GM19324 (cell line): Measurements from ENCODE around the gene RIMS1.
"Not testable (repeated sequence)": the region's sequence is repeated elsewhere in the genome, so short reads cannot be mapped to it uniquely, and the experiment has no call there.

Experiments
- ATAC-seq: cut with Tn5 transposase; IDR thresholded peaks from one replicate; pipeline ENCODE4 v1.9.1; 2021; ENCODE audit warnings: mild to moderate bottlenecking, moderate library complexity; ENCODE audit not compliant: unreplicated experiment, low FRiP score

RIMS1 gene

GRCh38 chr6:72316675-72317380 is 430.5 kb downstream of the RIMS1 start:
- ATAC-seq = no peak

DNA sequence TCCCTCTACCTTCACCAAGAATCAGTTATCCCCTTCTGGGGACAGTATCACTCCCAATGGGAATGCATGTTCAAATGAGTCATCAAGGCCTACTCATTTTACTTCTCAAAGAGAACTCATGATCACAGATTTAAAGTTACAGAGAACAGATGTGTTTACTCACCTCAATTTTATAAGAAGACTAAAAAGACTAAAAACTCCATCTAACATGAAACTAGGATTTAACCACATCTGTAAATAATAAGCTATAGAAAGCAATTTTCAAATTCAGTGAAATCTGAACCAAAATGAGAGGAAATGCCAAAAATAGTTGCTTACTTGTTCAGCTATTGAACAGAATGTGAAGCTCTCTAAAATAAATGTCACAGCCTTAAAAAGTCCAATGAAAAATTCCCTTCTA is 435.4 kb downstream of the RIMS1 start:
- ATAC-seq = no peak

GRCh38 chr6:72322771-72323170 is 436.4 kb downstream of the RIMS1 start:
- ATAC-seq = no peak

GRCh38 chr6:72324591-72324990 is 438.2 kb downstream of the RIMS1 start:
- no peak for ATAC-seq

- no peak for ATAC-seq
Observed at GRCh38 chr6:72328775-72329174, 442.4 kb downstream of the RIMS1 start.

DNA sequence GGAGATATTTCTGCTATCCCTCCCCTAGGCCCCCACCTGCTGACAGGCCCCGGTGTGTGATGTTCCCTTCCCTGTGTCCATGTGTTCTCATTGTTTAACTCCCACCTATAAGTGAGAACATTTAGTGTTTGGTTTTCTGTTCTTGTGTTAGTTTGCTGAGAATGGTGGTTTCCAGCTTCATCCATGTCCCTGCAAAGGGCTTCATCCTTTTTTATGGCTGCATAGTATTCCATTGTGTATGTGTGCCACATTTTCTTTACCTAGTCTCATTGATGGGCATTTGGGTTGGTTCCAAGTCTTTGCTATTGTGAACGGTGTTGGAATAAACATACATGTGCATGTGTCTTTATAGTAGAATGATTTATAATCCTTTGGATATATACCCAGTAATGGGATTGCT is 448.9 kb downstream of the RIMS1 start:
- ATAC-seq = not testable (repeated sequence)

- no peak for ATAC-seq
Observed at GRCh38 chr6:72348926-72349325, 462.6 kb downstream of the RIMS1 start.

GRCh38 chr6:72350296-72350881 is 464.0 kb downstream of the RIMS1 start:
- ATAC-seq = no peak

GRCh38 chr6:72363844-72364740 is 477.7 kb downstream of the RIMS1 start:
- no peak for ATAC-seq

- ATAC-seq = peak; percentile 48
Observed at GRCh38 chr6:72365773-72366172, 479.4 kb downstream of the RIMS1 start.

GRCh38 chr6:72367439-72367838 is 481.1 kb downstream of the RIMS1 start:
- ATAC-seq = no peak

DNA sequence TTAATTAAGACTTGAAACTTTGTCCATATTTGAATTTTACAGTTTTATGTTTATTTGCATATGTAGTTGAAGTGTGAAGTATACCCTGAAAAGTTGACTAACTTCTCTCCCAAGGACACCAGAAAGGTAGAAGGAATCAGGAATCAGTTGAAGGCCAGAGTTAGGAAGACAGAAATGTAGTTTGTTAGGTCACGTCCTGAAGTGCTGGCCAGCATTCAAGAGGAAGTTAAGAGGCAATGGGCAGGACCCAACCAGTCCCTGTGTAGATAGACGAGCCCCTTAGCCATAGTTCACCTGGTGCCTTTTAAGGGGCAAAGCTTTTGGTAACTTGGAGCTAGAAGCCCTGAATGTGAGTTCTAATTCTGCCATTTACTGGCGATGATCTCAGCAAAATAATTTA is 485.1 kb downstream of the RIMS1 start:
- ATAC-seq = no peak

GRCh38 chr6:72374172-72374571 is 487.8 kb downstream of the RIMS1 start:
- ATAC-seq = no peak

DNA sequence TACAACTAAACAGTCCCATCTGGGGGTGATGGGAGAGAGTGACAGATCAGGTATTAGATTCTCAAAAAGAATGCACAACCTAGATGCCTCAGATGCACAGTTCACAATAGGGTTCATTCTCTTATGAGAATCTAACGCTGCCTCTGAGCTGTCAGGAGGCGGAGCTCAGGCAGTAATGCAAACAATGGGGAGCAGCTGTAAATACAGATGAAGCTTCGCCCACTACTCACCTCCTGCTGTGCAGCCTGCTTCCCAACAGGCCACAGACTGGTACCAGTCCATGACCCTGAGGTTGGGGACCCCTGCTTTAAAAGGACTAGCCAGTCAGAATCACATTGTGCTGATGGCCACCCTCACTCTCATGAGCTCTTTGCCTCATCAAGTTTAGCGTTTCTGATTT is 488.5 kb downstream of the RIMS1 start:
- ATAC-seq = no peak

- ATAC-seq = no peak
Observed at GRCh38 chr6:72376736-72377135, 490.4 kb downstream of the RIMS1 start.

DNA sequence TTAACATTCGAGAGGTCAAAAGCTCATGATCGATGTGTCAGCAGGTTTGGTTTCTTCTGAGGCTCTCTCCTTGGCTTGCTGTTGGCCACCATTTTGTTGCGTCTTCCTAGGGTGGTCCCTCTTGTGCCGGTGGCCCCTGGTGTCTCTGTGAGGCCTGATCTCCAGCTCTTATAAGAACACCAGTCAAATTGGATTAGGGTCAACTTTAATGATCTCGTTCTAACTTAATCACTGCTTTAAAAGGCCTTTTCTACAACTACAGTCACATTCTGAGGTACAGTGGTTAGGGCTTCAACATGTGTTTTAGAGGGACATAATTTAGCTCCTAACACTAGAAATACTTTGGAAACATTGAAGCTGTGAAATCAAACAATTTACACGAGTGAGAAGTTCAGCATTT is 494.7 kb downstream of the RIMS1 start:
- ATAC-seq = no peak

- ATAC-seq = peak; percentile 98
Observed at GRCh38 chr6:72382602-72383529, 496.5 kb downstream of the RIMS1 start.

- no peak for ATAC-seq
Observed at GRCh38 chr6:72386324-72386723, 500.0 kb downstream of the RIMS1 start.

DNA sequence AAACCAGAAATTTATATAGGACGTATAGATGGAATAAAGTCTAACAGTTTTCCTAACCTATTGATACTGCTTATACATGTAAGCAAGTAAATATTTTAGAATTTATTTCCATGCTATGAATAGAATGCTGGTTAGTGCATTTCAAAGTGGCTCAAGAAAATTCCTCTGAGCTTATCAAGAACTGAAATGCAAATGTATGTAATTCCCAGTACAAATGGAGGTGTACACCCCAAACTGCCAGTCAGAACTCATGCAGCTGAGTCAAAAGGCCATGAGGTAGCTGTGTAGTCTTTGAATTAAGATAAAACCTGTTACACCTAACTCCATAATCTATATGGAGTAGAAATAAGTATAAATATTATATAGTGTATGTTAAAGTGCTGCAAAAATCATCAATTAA is 503.3 kb downstream of the RIMS1 start:
- ATAC-seq = no peak

- no peak for ATAC-seq
Observed at GRCh38 chr6:72390548-72390947, 504.2 kb downstream of the RIMS1 start.
